Stimulated activated CD4-positive, alpha-beta T cell treated with anti-CD3 and anti-CD28 coated beads, Interleukin-4, amount 100 ng/mL, for 4 hours (primary cell): Measurements from ENCODE around the gene IDH2.
A peak's percentile ranks its signal among the peaks of the same experiment; 100 is the strongest.

ENCODE experiments used
- DNase-seq, 2 experiments: peaks; one replicate each; pipeline ENCODE4 v3.0.0-alpha.2; 2020

The IDH2 gene

GRCh38 chr15:90062973-90063769, 39.1 kb downstream of the IDH2 start:
- DNase-seq: no peak

GRCh38 chr15:90062462-90062932, 39.8 kb downstream of the IDH2 start:
- DNase-seq: peak in 1 of 2 experiments; percentile 9

GRCh38 chr15:90062023-90062442, 40.2 kb downstream of the IDH2 start:
- DNase-seq: peak; percentile 30 to 36

- no peak for DNase-seq
These were observed 41.5 kb downstream of the IDH2 start for GRCh38 chr15:90060797-90061196.

GRCh38 chr15:90059208-90059985, 42.9 kb downstream of the IDH2 start:
- DNase-seq: peak; percentile 45 to 71

- DNase-seq: no peak
These were observed 43.5 kb downstream of the IDH2 start for GRCh38 chr15:90058775-90059174.

GRCh38 chr15:90058308-90058707, 44.0 kb downstream of the IDH2 start:
- no peak for DNase-seq

GRCh38 chr15:90056529-90056928, 45.7 kb downstream of the IDH2 start:
- no peak for DNase-seq

GRCh38 chr15:90055182-90055581, 47.1 kb downstream of the IDH2 start:
- no peak for DNase-seq

GRCh38 chr15:90054618-90055097, 47.6 kb downstream of the IDH2 start:
- DNase-seq: no peak

- DNase-seq: no peak
These were observed 48.4 kb downstream of the IDH2 start for GRCh38 chr15:90053685-90054466.

GRCh38 chr15:90051874-90052273, 50.4 kb downstream of the IDH2 start:
- no peak for DNase-seq

- no peak for DNase-seq
These were observed 52.3 kb downstream of the IDH2 start for GRCh38 chr15:90049666-90050604.

GRCh38 chr15:90049030-90049429, 53.2 kb downstream of the IDH2 start:
- no peak for DNase-seq

- no peak for DNase-seq
These were observed 54.2 kb downstream of the IDH2 start for GRCh38 chr15:90047956-90048575.

- no peak for DNase-seq
These were observed 55.3 kb downstream of the IDH2 start for GRCh38 chr15:90046911-90047392.

GRCh38 chr15:90046289-90046688, 56.0 kb downstream of the IDH2 start:
- DNase-seq: no peak

- no peak for DNase-seq
These were observed 57.3 kb downstream of the IDH2 start for GRCh38 chr15:90044916-90045371.

- DNase-seq: no peak
These were observed 58.1 kb downstream of the IDH2 start for GRCh38 chr15:90044191-90044590.

GRCh38 chr15:90043530-90044010, 58.7 kb downstream of the IDH2 start:
- DNase-seq: no peak
